NCI-H1092 (cell line): ENCODE data around the gene KASH5.
"Not testable (repeated sequence)": the region's sequence is repeated elsewhere in the genome, so short reads cannot be mapped to it uniquely, and the experiment has no call there.

Experiments used
- DNase-seq: peaks from one replicate; lab custom pipeline; 2025; lab: John Stamatoyannopoulos, UW

The KASH5 gene

GRCh38 chr19:49438261-49438660 lies 50.2 kb downstream of the KASH5 start:
- no peak for DNase-seq

- DNase-seq: no peak
Observed at GRCh38 chr19:49439836-49440235, 51.8 kb downstream of the KASH5 start.

GRCh38 chr19:49440439-49441209 lies 52.6 kb downstream of the KASH5 start:
- DNase-seq: no peak

GRCh38 chr19:49441210-49441959 lies 53.3 kb downstream of the KASH5 start, which contains the start of gene SLC17A7:
Gene SLC17A7, minus strand, starts transcription at chr19:49441527. Its CDS starts 148 bp downstream, at chr19:49441379.
- DNase-seq: no peak

GRCh38 chr19:49441960-49442350 lies 53.9 kb downstream of the KASH5 start:
- DNase-seq: no peak

GRCh38 chr19:49442354-49442753 lies 54.3 kb downstream of the KASH5 start:
- no peak for DNase-seq

- DNase-seq: no peak
Observed at GRCh38 chr19:49442771-49443365, 54.8 kb downstream of the KASH5 start.

GRCh38 chr19:49443366-49444099 lies 55.5 kb downstream of the KASH5 start:
- DNase-seq: peak; percentile 83

- not testable (repeated sequence) for DNase-seq
Observed at GRCh38 chr19:49444100-49444700, 56.2 kb downstream of the KASH5 start.

- no peak for DNase-seq
Observed at GRCh38 chr19:49445997-49446396, 57.9 kb downstream of the KASH5 start.

- no peak for DNase-seq
Observed at GRCh38 chr19:49447485-49448431, 59.7 kb downstream of the KASH5 start.

- DNase-seq: no peak
Observed at GRCh38 chr19:49448432-49448786, 60.4 kb downstream of the KASH5 start.

GRCh38 chr19:49450405-49450804 lies 62.4 kb downstream of the KASH5 start:
- no peak for DNase-seq

- peak; percentile 98 for DNase-seq
Observed at GRCh38 chr19:49451430-49452181, 63.6 kb downstream of the KASH5 start, which contains the start of gene PIH1D1. Gene PIH1D1, minus strand, starts transcription at chr19:49451814. Its CDS starts 240 bp downstream, at chr19:49451574.

GRCh38 chr19:49453013-49453756 lies 65.1 kb downstream of the KASH5 start, which contains the start of gene ALDH16A1:
Gene ALDH16A1, plus strand, starts transcription at chr19:49453225. Its CDS starts 107 bp downstream, at chr19:49453332.
- peak; percentile 94 for DNase-seq

- DNase-seq: no peak
Observed at GRCh38 chr19:49453757-49454240, 65.8 kb downstream of the KASH5 start.

- DNase-seq: no peak
Observed at GRCh38 chr19:49455773-49456172, 67.7 kb downstream of the KASH5 start.

- no peak for DNase-seq
Observed at GRCh38 chr19:49456326-49456725, 68.3 kb downstream of the KASH5 start.

- no peak for DNase-seq
Observed at GRCh38 chr19:49458567-49458903, 70.5 kb downstream of the KASH5 start.
